Hepatocyte (in vitro differentiated cells): ENCODE measurements around the gene MSANTD1.
"Not testable (repeated sequence)": the region's sequence is repeated elsewhere in the genome, so short reads cannot be mapped to it uniquely, and the experiment has no call there.

ENCODE experiments used
- EZH2 ChIP-seq: fragments of 200-600 bp; sonication (generic); IDR thresholded peaks from 2 replicates; pipeline ENCODE4 v1.6.1; 2016; ENCODE audit warnings: antibody characterized with exemption, mild to moderate bottlenecking, borderline replicate concordance
- TF ChIP-seq, protein P1 (sequence below): fragments of 200-600 bp; sonication (generic); IDR thresholded peaks from 2 replicates; pipeline ENCODE4 v1.5.1; 2016; ENCODE audit warnings: antibody characterized with exemption, mild to moderate bottlenecking; ENCODE audit not compliant: poor library complexity

DNA sequence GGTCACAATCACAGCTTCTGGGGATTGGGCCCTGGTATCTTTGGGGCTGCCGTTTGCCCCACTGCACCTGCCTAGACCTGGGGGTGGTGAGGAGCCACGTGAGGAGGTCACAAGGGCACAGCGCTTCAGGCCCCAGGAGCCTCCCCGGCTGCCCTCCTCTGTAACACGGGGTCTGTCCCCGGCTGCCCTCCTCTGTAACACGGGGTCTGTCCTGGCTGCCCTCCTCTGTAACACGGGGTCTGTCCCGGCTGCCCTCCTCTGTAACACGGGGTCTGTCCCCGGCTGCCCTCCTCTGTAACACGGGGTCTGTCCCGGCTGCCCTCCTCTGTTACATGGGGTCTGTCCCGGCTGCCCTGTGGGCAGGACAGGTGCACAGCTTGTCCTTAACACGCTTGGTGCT, 51.9 kb downstream of the MSANTD1 start:
- TF ChIP-seq, protein P1, sequence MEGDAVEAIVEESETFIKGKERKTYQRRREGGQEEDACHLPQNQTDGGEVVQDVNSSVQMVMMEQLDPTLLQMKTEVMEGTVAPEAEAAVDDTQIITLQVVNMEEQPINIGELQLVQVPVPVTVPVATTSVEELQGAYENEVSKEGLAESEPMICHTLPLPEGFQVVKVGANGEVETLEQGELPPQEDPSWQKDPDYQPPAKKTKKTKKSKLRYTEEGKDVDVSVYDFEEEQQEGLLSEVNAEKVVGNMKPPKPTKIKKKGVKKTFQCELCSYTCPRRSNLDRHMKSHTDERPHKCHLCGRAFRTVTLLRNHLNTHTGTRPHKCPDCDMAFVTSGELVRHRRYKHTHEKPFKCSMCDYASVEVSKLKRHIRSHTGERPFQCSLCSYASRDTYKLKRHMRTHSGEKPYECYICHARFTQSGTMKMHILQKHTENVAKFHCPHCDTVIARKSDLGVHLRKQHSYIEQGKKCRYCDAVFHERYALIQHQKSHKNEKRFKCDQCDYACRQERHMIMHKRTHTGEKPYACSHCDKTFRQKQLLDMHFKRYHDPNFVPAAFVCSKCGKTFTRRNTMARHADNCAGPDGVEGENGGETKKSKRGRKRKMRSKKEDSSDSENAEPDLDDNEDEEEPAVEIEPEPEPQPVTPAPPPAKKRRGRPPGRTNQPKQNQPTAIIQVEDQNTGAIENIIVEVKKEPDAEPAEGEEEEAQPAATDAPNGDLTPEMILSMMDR: not testable (repeated sequence)
- not testable (repeated sequence) for TF ChIP-seq EZH2
